BE2C (cell line): ENCODE measurements around the gene CTNND1.

Experiments used
- DNase-seq: peaks from one replicate; pipeline ENCODE4 v3.0.0-alpha.2; 2020
- H3K27me3 ChIP-seq: fragments of 250-450 bp; sonication (Bioruptor Pico); 2 replicates; pipeline ENCODE4 v1.5.1; 2020; ENCODE audit warnings: mild to moderate bottlenecking
- H3K36me3 ChIP-seq: fragments of 250-450 bp; sonication (Bioruptor Pico); 2 replicates; pipeline ENCODE4 v1.5.1; 2020; ENCODE audit warnings: mild to moderate bottlenecking
- H3K4me1 ChIP-seq: fragments of 250-450 bp; sonication (Bioruptor Pico); 2 replicates; pipeline ENCODE4 v1.5.1; 2020
- H3K4me3 ChIP-seq: 2 replicates; pipeline ENCODE4 v1.5.1; 2011; ENCODE audit warnings: low read depth, low read length
- H3K9me3 ChIP-seq: fragments of 250-450 bp; sonication (Bioruptor Pico); 2 replicates; pipeline ENCODE4 v1.5.1; 2020
- TF ChIP-seq, protein P1 (sequence below): IDR thresholded peaks from 2 replicates; pipeline ENCODE4 v1.5.1; 2012; ENCODE audit warnings: mild to moderate bottlenecking, low read depth, low read length

Gene CTNND1

DNA sequence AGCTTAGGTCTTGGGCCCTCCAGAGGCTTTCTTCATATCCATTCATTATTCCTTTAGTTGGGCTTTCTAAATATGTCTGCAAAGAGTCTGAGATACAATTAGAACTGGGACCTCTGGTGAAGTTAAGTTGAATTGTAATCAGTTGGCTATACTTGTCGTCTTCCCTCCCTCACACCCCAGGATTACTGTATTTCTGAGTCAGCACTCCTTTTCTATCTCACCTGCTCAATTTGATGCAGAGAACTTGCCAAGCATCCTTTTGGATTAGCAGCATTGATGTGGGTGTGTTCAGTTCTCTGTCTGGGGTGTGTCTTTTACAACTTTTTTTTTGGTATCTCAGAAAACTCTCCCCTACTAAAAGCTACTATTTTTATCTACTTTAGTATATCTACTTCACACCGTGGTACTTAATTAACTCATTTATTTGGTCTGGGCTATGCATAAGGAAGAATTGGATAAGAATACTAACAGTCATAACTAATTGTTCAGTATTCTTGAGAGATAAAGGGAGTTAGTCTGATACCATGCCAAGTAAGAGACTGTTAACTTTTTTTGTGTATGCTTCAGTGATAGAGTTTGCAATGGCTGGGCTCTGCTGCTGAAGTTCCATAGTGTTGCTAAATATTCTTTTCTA is 15.1 kb downstream of the CTNND1 start:
- TF ChIP-seq, protein P1, sequence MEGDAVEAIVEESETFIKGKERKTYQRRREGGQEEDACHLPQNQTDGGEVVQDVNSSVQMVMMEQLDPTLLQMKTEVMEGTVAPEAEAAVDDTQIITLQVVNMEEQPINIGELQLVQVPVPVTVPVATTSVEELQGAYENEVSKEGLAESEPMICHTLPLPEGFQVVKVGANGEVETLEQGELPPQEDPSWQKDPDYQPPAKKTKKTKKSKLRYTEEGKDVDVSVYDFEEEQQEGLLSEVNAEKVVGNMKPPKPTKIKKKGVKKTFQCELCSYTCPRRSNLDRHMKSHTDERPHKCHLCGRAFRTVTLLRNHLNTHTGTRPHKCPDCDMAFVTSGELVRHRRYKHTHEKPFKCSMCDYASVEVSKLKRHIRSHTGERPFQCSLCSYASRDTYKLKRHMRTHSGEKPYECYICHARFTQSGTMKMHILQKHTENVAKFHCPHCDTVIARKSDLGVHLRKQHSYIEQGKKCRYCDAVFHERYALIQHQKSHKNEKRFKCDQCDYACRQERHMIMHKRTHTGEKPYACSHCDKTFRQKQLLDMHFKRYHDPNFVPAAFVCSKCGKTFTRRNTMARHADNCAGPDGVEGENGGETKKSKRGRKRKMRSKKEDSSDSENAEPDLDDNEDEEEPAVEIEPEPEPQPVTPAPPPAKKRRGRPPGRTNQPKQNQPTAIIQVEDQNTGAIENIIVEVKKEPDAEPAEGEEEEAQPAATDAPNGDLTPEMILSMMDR, result no peak
- H3K4me3 ChIP-seq, result no peak overlapping the region
- peaks cover 2% of the 10 kb centered on the region; the same call in 1 of the 2 replicates for H3K4me1 ChIP-seq

DNA sequence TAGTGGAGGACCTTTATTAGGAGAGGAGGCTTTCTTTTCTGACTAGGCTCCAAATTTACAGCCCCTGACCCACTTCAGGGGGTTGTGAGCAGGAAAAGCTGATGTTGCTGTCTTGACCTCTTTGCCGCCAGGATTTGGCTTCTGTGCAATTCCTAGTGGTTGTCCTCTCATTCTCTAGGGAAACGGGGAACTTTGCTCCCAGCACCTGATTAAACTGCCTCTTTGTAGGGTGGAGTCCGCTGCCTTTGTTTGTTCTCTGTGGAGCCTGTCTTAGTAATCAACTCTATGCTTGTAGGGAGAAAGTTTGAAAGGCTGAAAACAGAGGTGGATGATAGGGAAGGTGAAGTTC is 16.3 kb downstream of the CTNND1 start:
- Histone ChIP-seq H3K4me3 (peak overlapping the region; percentile 6; the same call in 1 of the 2 replicates), H3K27me3 (no peaks in the 10 kb centered on the region), H3K36me3 (no peaks in the 10 kb centered on the region), H3K4me1 (peaks cover 2% of the 10 kb centered on the region; the same call in 1 of the 2 replicates), H3K9me3 (no peaks in the 10 kb centered on the region)
- TF ChIP-seq, protein P1, result no peak
- DNase-seq, result no peak

More for the DNA sequence above, 15.1 kb downstream of the CTNND1 start:
- no peak for DNase-seq
- Histone ChIP-seq H3K9me3 (no peaks in the 10 kb centered on the region), H3K27me3 (no peaks in the 10 kb centered on the region), H3K36me3 (no peaks in the 10 kb centered on the region)

DNA sequence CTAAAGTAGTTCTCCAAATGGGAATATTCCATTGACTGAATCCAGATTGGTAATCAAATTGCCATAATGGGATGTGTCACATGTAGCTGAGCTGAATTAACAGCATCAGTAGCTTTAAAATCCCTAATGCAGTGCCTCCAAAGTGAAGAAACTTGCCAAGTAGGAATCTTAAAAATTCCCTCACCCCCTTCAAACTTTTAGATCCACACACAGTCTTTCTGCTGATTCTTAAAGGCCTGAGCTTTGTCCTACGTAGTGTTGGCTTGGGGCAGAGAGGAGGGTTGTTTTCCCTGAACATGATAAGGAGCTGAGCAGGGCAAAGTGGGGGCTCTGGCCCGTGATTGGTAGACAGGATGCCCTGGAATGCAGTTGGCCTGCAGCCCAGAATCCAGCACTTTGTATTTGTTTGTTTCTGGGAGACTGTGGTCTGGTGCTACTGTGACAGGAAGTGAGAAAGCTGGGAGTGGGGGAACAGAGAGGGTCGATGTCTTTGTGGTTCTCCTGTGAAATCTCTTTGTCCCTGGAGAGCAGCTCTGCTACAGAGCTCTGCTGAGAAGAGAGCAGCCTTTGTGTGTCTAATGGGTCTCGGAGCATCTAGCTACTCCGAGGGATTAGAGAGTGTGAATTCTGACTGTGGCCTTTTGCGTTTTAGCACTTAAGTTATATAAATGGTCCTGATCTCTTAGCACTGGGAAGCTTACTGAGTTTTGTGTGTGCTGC is 16.9 kb downstream of the CTNND1 start:
- Histone ChIP-seq H3K4me3 (peak overlapping the region; percentile 6; the same call in 1 of the 2 replicates), H3K36me3 (no peaks in the 10 kb centered on the region), H3K27me3 (no peaks in the 10 kb centered on the region), H3K4me1 (peaks cover 2% of the 10 kb centered on the region; the same call in 1 of the 2 replicates), H3K9me3 (no peaks in the 10 kb centered on the region)
- TF ChIP-seq, protein P1, result no peak
- peak; percentile 72 for DNase-seq

DNA sequence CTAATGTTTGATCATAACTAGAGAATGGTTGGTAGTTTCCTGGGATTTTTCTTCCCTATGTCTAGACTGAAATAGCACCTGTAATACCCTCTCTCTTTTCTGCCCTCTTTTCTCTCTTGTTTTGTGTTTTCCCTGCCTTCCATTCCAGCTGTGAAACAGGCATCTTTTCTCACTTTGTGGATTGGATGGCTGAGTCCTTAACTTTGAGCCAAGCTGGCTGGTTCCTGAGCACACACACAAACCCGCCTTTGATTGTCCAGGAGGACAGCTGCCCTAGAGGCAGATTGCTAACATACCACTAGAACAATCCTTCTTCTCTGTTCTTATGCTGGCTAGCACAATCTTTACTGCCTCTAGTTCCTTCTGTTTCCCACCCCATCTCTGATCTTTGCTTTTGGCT is 17.7 kb downstream of the CTNND1 start:
- H3K9me3 ChIP-seq, result no peaks in the 10 kb centered on the region
- peaks cover 2% of the 10 kb centered on the region; the same call in 1 of the 2 replicates for H3K4me1 ChIP-seq

DNA sequence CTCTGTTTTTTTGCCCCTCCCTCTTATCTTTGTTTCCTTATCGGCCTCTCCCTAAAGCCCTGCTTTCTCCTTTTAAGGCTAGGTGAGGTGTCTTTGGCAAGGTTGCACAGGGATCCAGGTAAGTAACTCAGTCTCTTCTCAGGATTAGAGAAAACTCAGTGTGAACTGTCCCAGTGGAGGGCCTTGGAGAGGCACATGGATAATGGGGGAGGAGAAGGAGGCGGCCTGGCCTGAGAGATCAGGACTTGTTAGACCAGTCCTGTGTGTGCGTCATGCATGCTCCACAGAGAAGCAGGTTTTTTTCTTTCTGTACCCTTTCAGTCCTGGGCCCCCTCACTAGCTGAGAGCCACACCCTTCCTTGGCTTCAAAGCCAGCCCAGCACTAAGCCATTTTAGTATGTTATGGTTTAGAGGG is 19.9 kb downstream of the CTNND1 start:
- Histone ChIP-seq H3K36me3 (no peaks in the 10 kb centered on the region), H3K4me1 (peaks cover 2% of the 10 kb centered on the region; the same call in 1 of the 2 replicates), H3K9me3 (no peaks in the 10 kb centered on the region), H3K27me3 (no peaks in the 10 kb centered on the region), H3K4me3 (no peak overlapping the region)
- TF ChIP-seq, protein P1, result no peak
- DNase-seq, result no peak

More for the DNA sequence above, 17.7 kb downstream of the CTNND1 start:
- no peaks in the 10 kb centered on the region for H3K36me3 ChIP-seq
- no peak overlapping the region for H3K4me3 ChIP-seq
- no peaks in the 10 kb centered on the region for H3K27me3 ChIP-seq
- TF ChIP-seq, protein P1, result no peak
- DNase-seq, result no peak

DNA sequence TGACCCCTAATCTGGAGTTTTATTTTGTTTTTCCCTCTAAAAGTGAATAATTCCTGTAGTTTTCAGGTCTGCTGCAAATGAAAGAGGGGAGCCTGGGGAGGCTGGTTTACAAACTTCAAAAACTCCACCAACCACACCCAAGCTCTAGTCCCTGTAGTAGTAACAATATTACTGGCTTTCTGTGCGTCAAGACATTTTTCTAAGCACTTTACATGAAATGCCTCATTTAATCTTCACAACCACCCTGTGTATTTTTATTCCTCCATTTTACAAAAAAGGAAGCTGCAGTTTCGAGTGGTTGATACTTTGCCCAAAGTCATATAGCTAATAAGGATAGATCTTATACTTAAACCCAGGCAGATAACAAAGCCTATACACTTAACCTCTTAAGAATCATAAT is 23.5 kb downstream of the CTNND1 start:
- no peak overlapping the region for H3K4me3 ChIP-seq
- no peaks in the 10 kb centered on the region for H3K36me3 ChIP-seq
- TF ChIP-seq, protein P1, result no peak
- no peak for DNase-seq
- no peaks in the 10 kb centered on the region for H3K4me1 ChIP-seq
- no peaks in the 10 kb centered on the region for H3K27me3 ChIP-seq
- no peaks in the 10 kb centered on the region for H3K9me3 ChIP-seq
